H9 (cell line): ENCODE measurements around the gene TEC. TPM values are rescaled to one million over a fixed set of nuclear protein-coding genes. Genes with fewer than 3 reads are reported as not detected.

Experiments used
- DNase-seq: peaks from one replicate; pipeline ENCODE4 v3.0.0-alpha.2; 2017
- H2AFZ ChIP-seq: one replicate; pipeline ENCODE4 v1.6.1; 2013; ENCODE audit warnings: mild to moderate bottlenecking, low read length, control low read depth, moderate library complexity
- H2AK5ac ChIP-seq: 2 replicates; pipeline ENCODE4 v1.6.1; 2013; ENCODE audit warnings: low read length, control low read depth, mixed read lengths; ENCODE audit not compliant: insufficient read length
- H2BK120ac ChIP-seq: one replicate; pipeline ENCODE4 v1.6.1; 2013; ENCODE audit warnings: low read depth, mild to moderate bottlenecking, low read length, control low read depth, inconsistent platforms; ENCODE audit not compliant: poor library complexity, severe bottlenecking
- H2BK12ac ChIP-seq: 2 replicates; pipeline ENCODE4 v1.6.1; 2013; ENCODE audit warnings: low read length, control low read depth, mixed read lengths, low read depth; ENCODE audit not compliant: insufficient read length
- H2BK15ac ChIP-seq: 2 replicates; pipeline ENCODE4 v1.6.1; 2013; ENCODE audit warnings: low read depth, low read length, control low read depth
- H2BK20ac ChIP-seq: one replicate; pipeline ENCODE4 v1.6.1; 2013; ENCODE audit warnings: low read depth, mild to moderate bottlenecking, low read length, control low read depth, inconsistent platforms; ENCODE audit not compliant: poor library complexity, severe bottlenecking
- H2BK5ac ChIP-seq: 2 replicates; pipeline ENCODE4 v1.6.1; 2013; ENCODE audit warnings: low read length, control low read depth, mixed read lengths; ENCODE audit not compliant: insufficient read length
- H3K14ac ChIP-seq: 2 replicates; pipeline ENCODE4 v1.6.1; 2013; ENCODE audit warnings: low read length, control low read depth; ENCODE audit not compliant: insufficient read depth
- H3K18ac ChIP-seq: 2 replicates; pipeline ENCODE4 v1.6.1; 2013; ENCODE audit warnings: low read depth, mild to moderate bottlenecking, mixed read lengths, low read length, control low read depth; ENCODE audit not compliant: insufficient read length
- H3K23ac ChIP-seq: 2 replicates; pipeline ENCODE4 v1.6.1; 2013; ENCODE audit warnings: low read length, control low read depth, mixed read lengths, low read depth; ENCODE audit not compliant: insufficient read length
- H3K23me2 ChIP-seq: 2 replicates; pipeline ENCODE4 v1.6.1; 2013; ENCODE audit warnings: low read depth, mild to moderate bottlenecking, mixed read lengths, low read length, control low read depth; ENCODE audit not compliant: insufficient read length, poor library complexity, severe bottlenecking
- H3K27ac ChIP-seq: 2 replicates; pipeline ENCODE4 v1.5.1; 2013; ENCODE audit warnings: low read length, control low read depth, mixed read lengths, low read depth; ENCODE audit not compliant: insufficient read length
- H3K27me3 ChIP-seq: 2 replicates; pipeline ENCODE4 v1.6.1; 2013; ENCODE audit warnings: low read length, control low read depth, inconsistent platforms; ENCODE audit not compliant: insufficient read depth
- H3K4ac ChIP-seq: 2 replicates; pipeline ENCODE4 v1.6.1; 2013; ENCODE audit warnings: low read depth, mild to moderate bottlenecking, control low read depth, inconsistent platforms, low read length, moderate library complexity
- H3K4me1 ChIP-seq: 2 replicates; pipeline ENCODE4 v1.6.1; 2013; ENCODE audit warnings: low read length, control low read depth, inconsistent platforms; ENCODE audit not compliant: insufficient read depth
- H3K4me2 ChIP-seq: 2 replicates; pipeline ENCODE4 v1.6.1; 2013; ENCODE audit warnings: low read length, control low read depth, mixed read lengths; ENCODE audit not compliant: insufficient read length, insufficient read depth
- H3K56ac ChIP-seq: 2 replicates; pipeline ENCODE4 v1.6.1; 2013; ENCODE audit warnings: low read depth, mild to moderate bottlenecking, mixed read lengths, low read length, control low read depth; ENCODE audit not compliant: insufficient read length
- H3K79me1 ChIP-seq: 2 replicates; pipeline ENCODE4 v1.6.1; 2013; ENCODE audit warnings: low read depth, mild to moderate bottlenecking, moderate library complexity, low read length, control low read depth, inconsistent platforms; ENCODE audit not compliant: insufficient read depth, poor library complexity, severe bottlenecking
- H3K79me2 ChIP-seq: 2 replicates; pipeline ENCODE4 v1.6.1; 2013; ENCODE audit warnings: low read length, control low read depth, inconsistent platforms; ENCODE audit not compliant: insufficient read depth
- H3K9ac ChIP-seq: 2 replicates; pipeline ENCODE4 v1.6.1; 2013; ENCODE audit warnings: low read length, control low read depth, mixed read lengths; ENCODE audit not compliant: insufficient read length; ENCODE audit errors: extremely low read depth
- H3K9me3 ChIP-seq: one replicate; pipeline ENCODE4 v1.6.1; 2013; ENCODE audit warnings: low read depth, low read length, inconsistent platforms; ENCODE audit not compliant: control insufficient read depth
- H3T11ph ChIP-seq: one replicate; pipeline ENCODE4 v1.6.1; 2013; ENCODE audit warnings: mild to moderate bottlenecking, low read length, control low read depth, inconsistent platforms
- H4K20me1 ChIP-seq: one replicate; pipeline ENCODE4 v1.6.1; 2013; ENCODE audit not compliant: control insufficient read depth, insufficient read length, insufficient read depth
- H4K5ac ChIP-seq: 2 replicates; pipeline ENCODE4 v1.6.1; 2013; ENCODE audit warnings: low read depth, mild to moderate bottlenecking, mixed read lengths, low read length, control low read depth; ENCODE audit not compliant: insufficient read length
- H4K8ac ChIP-seq: replicated peaks from 2 replicates; pipeline ENCODE4 v1.6.1; 2013; ENCODE audit warnings: low read length, control low read depth, mixed read lengths, low read depth; ENCODE audit not compliant: insufficient read length
- H4K91ac ChIP-seq: 2 replicates; pipeline ENCODE4 v1.6.1; 2013; ENCODE audit warnings: low read depth, mild to moderate bottlenecking, moderate library complexity, mixed read lengths, low read length, control low read depth; ENCODE audit not compliant: insufficient read length
- H3K27ac Mint-ChIP-seq, 3 experiments: 2 replicates in 2 of 3; 3 replicates in 1 of 3; pipeline ENCODE4 v1.8.0; 2020 to 2021; ENCODE audit warnings: mixed read lengths in 3 of 3, mild to moderate bottlenecking in 1 of 3, moderate library complexity in 1 of 3
- H3K27me3 Mint-ChIP-seq: 2 replicates; pipeline ENCODE4 v1.8.0; 2021; ENCODE audit warnings: low read depth, mild to moderate bottlenecking, moderate library complexity, mixed read lengths
- H3K36me3 Mint-ChIP-seq, 3 experiments: 2 replicates in 2 of 3; 3 replicates in 1 of 3; pipeline ENCODE4 v1.8.0; 2020 to 2021; ENCODE audit warnings: low read depth in 3 of 3, mixed read lengths in 3 of 3; ENCODE audit not compliant: insufficient read depth in 1 of 3
- H3K4me1 Mint-ChIP-seq, 2 experiments: 2 replicates each; pipeline ENCODE4 v1.8.0; 2020; ENCODE audit warnings: mixed read lengths in 2 of 2
- H3K4me3 Mint-ChIP-seq, 2 experiments: 2 replicates in 1 of 2; 3 replicates in 1 of 2; pipeline ENCODE4 v1.8.0; 2020 to 2021; ENCODE audit warnings: mild to moderate bottlenecking in 2 of 2, mixed read lengths in 2 of 2, moderate library complexity in 1 of 2
- H3K9me3 Mint-ChIP-seq, 2 experiments: 2 replicates in 1 of 2; 3 replicates in 1 of 2; pipeline ENCODE4 v1.8.0; 2020; ENCODE audit warnings: mild to moderate bottlenecking in 2 of 2, mixed read lengths in 2 of 2, moderate library complexity in 1 of 2
- WGBS: extraction: QIAGEN DNeasy Blood & Tissue Kit; methylation state at CpG from one replicate; pipeline ENCODE4 v1.1.7; 2013; ENCODE audit warnings: missing lambda C conversion rate, low lambda C conversion rate, mixed read lengths; ENCODE audit not compliant: insufficient read length; ENCODE audit errors: extremely low coverage; 5-methylcytosine and 5-hydroxymethylcytosine counted together
- total RNA-seq: library from RNA; stranded (reverse); gene quantifications from 2 replicates; pipeline ENCODE4 v1.2.1, GENCODE V29; 2021
- TF ChIP-seq, protein P1 (sequence below): fragments of 200-600 bp; sonication (generic); conservative IDR thresholded peaks from 3 replicates; pipeline ENCODE4 v1.8.0; 2021; ENCODE audit warnings: antibody characterized with exemption, mild to moderate bottlenecking

Gene TEC
- total RNA-seq, 1 experiment from 2014 or later, result 1.8 TPM

DNA sequence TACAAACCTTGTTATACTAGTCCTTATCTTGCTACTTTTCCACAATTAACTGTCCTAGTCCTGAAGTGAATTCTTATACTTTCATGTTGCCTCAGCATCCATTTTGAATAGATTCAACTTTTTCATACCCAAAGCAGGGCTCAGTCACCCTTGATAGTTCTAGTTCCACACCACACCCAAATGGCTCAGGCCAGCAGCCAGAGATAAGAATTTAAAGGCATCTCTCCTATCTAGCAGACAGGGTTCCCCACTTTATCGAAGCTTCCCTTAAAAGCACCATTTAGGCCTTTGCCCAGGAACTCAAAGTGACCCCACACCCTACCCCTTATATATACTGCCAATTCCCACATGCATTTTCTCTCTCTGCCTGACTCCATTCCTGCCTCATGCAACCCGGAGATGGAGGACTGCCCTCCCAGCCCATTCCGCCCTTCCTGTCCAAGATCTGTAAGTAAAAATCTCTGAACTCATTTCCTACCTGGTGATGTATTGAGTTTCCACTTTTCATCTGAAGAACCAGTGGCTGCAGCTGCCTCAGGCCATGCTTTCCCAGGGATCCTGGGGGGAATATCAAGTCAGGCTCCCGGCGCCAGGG, 71.9 kb downstream of the TEC start:
- Histone ChIP-seq H3K56ac (no peak overlapping the region), H3K23me2 (no peaks in the 10 kb centered on the region), H3K9ac (no peak overlapping the region), H4K20me1 (no peaks in the 10 kb centered on the region), H3K4ac (no peak overlapping the region), H3K4me1 (no peaks in the 10 kb centered on the region; the same call in 1 of the 2 replicates), H2BK20ac (no peak overlapping the region), H3T11ph (no peak overlapping the region), H4K8ac (no peak overlapping the region), H2BK12ac (no peak overlapping the region), H2BK5ac (no peak overlapping the region), H3K14ac (no peak overlapping the region), H3K9me3 (no peaks in the 10 kb centered on the region), H3K4me2 (no peak overlapping the region), H3K79me1 (no peaks in the 10 kb centered on the region), H3K18ac (no peak overlapping the region), H4K91ac (no peak overlapping the region), H2BK15ac (no peak overlapping the region), H3K79me2 (no peaks in the 10 kb centered on the region), H2AK5ac (no peak overlapping the region), H4K5ac (no peak overlapping the region), H2BK120ac (no peak overlapping the region), H3K23ac (no peak overlapping the region), H3K27ac (no peak overlapping the region), H3K27me3 (no peaks in the 10 kb centered on the region), H2AFZ (no peak overlapping the region)
- Mint-ChIP-seq H3K4me1 (peaks cover 6 to 8% of the 10 kb centered on the region in 2 experiments), H3K27me3 (no peaks in the 10 kb centered on the region; the same call in 1 of the 2 replicates), H3K27ac (peak overlapping the region in 1 of 3 experiments; percentile 25; a peak in 1 of 7 replicates), H3K4me3 (no peak overlapping the region), H3K9me3 (no peaks in the 10 kb centered on the region), H3K36me3 (no peaks in the 10 kb centered on the region)
- DNase-seq, result no peak
- TF ChIP-seq, protein P1, sequence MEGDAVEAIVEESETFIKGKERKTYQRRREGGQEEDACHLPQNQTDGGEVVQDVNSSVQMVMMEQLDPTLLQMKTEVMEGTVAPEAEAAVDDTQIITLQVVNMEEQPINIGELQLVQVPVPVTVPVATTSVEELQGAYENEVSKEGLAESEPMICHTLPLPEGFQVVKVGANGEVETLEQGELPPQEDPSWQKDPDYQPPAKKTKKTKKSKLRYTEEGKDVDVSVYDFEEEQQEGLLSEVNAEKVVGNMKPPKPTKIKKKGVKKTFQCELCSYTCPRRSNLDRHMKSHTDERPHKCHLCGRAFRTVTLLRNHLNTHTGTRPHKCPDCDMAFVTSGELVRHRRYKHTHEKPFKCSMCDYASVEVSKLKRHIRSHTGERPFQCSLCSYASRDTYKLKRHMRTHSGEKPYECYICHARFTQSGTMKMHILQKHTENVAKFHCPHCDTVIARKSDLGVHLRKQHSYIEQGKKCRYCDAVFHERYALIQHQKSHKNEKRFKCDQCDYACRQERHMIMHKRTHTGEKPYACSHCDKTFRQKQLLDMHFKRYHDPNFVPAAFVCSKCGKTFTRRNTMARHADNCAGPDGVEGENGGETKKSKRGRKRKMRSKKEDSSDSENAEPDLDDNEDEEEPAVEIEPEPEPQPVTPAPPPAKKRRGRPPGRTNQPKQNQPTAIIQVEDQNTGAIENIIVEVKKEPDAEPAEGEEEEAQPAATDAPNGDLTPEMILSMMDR, result no peak
- no CpG with 5 or more reads among the region's 5 CpGs for WGBS
